Neural progenitor cell (in vitro differentiated cells): ENCODE results near the gene SBF2.

ENCODE experiments used
- EZH2 ChIP-seq: fragments of 200-600 bp; sonication (generic); IDR thresholded peaks from 2 replicates; pipeline ENCODE4 v1.6.1; 2017; ENCODE audit warnings: antibody characterized with exemption, mild to moderate bottlenecking, moderate library complexity
- EZH2phosphoT487 ChIP-seq: fragments of 200-600 bp; sonication (generic); IDR thresholded peaks from 2 replicates; pipeline ENCODE4 v1.6.1; 2017; ENCODE audit warnings: antibody characterized with exemption
- TF ChIP-seq, protein P1 (sequence below): fragments of 200-600 bp; sonication (generic); IDR thresholded peaks from 2 replicates; pipeline ENCODE4 v1.5.1; 2017; ENCODE audit warnings: antibody characterized with exemption, mild to moderate bottlenecking

DNA sequence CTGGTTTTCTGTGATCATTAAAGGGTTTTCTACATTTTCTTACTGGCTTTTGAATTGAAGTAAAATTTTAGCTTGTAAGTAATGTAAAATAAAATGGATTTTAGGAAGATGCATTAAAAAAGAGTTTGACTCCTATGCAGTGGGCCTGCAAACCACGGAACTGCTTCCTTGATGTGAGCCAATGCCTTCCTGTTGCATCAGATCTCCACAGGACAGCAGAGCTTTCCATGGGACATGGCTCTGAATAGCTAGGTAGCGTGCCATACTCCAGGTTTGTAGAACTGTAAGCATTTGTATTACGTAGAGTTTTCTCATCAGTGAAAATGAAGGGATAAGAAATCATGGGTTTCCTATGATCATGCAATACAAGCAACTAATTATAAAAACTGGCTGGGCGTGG is 496.7 kb downstream of the SBF2 start:
- TF ChIP-seq, protein P1, sequence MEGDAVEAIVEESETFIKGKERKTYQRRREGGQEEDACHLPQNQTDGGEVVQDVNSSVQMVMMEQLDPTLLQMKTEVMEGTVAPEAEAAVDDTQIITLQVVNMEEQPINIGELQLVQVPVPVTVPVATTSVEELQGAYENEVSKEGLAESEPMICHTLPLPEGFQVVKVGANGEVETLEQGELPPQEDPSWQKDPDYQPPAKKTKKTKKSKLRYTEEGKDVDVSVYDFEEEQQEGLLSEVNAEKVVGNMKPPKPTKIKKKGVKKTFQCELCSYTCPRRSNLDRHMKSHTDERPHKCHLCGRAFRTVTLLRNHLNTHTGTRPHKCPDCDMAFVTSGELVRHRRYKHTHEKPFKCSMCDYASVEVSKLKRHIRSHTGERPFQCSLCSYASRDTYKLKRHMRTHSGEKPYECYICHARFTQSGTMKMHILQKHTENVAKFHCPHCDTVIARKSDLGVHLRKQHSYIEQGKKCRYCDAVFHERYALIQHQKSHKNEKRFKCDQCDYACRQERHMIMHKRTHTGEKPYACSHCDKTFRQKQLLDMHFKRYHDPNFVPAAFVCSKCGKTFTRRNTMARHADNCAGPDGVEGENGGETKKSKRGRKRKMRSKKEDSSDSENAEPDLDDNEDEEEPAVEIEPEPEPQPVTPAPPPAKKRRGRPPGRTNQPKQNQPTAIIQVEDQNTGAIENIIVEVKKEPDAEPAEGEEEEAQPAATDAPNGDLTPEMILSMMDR: no peak
- no peak for TF ChIP-seq EZH2
- no peak for TF ChIP-seq EZH2phosphoT487
